ENCODE results near the gene ABCD4.

- TF ChIP-seq CTCF (IDR thresholded peaks at IDR 0.05) (no peak), POLR2A (IDR thresholded peaks at IDR 0.05) (no peak)
Observed at GRCh38 chr14:74347097-74347794, 44.5 kb upstream of the ABCD4 start.
